ENCODE data around the gene SMIM29.

- no peak for TF ChIP-seq CTCF (IDR thresholded peaks at IDR 0.05; ENCODE audit: insufficient read depth, low read length, poor library complexity, severe bottlenecking)
- no peak for TF ChIP-seq EZH2phosphoT487 (conservative IDR thresholded peaks at IDR 0.05; ENCODE audit: low read length)
These were observed 14.0 kb downstream of the SMIM29 start for GRCh38 chr6:34234667-34235306.
